Endometrium (tissue), 2 donors: ENCODE measurements around the gene ACSM6.

ENCODE experiments used
- FAIRE-seq: peaks from 2 replicates; lab custom pipeline; 2012; peaks lifted over from hg19 to GRCh38; lab: Jason Lieb, UNC
- donor health status: control.
- donor health status: control.

ACSM6 gene

DNA sequence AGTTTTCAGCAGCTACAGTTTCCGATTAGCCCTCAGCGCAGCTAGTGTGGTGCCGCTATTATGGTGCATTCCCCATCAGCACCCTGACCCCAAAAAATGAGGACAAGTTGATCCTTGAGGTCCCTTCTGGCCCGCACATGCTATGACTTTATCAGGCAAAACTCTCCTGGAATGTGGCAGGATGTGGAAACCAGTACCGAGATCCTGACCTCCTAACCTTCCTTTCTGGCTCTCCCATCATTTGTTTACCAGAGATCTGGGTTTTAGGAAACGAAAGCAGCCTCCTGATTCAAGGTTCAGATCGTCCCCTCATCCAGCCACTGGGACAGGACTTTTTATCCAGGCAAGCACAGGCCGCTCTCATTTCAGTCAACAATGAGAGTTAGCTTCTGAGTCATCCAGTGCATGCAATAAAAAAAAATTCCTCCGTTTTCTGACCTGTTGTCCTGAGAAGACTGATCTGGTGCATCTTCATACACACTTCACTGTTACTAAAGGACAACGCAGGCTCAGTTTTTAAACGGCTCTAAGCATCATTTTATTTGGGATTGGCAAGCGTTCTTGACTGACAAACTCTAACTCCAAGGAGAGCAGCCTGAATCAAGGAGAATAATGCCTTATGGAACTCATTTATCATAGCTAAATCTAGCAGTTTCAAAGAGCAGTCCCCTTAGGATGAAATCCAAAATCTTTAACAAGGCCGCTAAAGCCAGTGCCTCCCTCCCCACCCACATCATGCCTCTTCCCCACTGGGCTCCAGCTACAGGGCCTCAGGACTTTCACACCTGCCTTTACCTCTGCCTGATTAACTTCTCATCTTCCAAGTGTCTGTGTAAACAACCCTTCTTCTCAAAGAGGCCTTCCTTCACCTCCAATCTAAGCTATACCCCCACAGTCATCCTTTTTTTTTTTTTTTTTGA lies 79.6 kb downstream of the ACSM6 start:
- FAIRE-seq = no peak

DNA sequence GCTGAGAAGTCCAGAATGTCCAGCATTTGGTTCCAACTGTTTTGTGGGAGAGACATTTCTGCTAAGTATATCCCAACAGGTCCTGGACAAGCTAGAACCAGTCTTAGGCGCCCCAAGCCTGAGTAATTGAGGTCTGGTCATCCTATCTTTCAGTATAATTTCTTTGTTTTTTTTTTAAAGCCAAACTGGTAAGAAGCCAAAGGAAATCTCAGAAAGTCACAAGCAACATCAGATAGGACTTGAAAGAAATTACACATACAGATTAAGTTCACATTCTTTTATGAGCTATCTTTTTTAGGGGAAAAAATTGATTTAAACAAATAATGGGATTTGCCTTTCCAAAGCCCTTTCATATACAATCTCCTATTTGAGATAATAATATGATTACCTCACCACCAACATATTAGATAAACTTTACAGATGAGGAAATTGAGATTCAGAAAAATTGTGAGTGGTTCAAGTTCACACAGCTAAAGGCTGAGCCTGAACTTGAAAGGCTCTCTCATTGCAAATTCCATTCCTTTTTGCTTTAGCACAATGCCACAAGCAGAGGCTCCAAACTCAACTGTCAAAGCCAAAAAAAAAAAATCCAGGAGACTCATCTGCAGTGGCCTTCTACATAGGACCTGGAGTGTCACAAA lies 81.8 kb downstream of the ACSM6 start:
- FAIRE-seq = no peak

DNA sequence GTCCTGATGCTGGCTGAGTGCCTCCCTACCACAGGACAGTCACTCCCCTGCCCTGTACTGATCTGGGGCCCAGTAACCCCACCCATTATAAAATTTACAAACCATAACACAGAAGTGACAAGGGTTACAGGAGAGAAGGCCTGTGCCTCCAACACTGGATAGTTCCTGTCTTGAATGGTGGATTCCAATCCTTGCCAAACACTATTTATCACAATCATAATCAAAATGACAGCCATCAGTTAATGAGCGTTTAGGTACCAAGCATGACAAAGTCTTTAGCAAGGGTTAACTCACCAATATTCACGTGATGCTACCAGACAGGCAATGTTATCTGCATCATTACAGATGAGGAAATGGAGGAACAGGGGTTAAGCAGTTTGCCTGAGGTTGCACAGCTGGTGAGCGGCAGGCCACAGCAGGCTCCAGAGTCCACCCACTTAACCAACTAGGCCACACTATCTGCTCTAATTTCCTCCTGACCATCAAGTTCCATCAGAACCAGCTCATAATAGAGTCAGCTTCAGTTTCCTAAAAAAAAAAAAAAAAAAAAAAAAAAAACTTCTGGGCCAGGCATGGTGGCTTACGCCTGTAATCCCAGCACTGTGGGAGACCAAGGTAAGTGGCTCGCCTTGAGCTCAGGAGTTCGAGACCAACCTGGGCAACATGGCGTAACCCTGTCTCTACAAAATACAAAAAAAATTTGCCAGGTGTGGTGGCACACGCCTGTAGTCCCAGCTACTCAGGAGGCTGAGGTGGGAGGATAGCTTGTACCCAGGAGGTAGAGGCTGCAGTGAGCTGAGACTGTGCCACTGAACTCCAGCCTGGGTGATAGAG lies 82.5 kb downstream of the ACSM6 start:
- no peak for FAIRE-seq

DNA sequence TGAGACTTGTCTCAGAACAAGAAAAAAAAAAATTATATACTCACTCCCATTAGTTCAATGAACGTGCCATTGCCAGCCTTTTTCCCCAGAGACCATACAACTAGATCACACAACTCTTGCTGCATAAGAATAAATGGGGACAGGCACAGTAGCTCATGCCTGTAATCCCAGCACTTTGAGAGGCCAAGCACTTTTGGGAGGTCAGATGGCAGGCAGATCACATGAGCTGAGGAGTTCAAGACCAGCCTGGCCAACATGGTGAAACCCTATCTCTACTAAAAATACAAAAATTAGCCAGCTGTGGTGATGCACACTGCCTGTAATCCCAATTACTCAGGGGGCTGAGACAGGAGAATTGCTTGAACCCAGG lies 83.1 kb downstream of the ACSM6 start:
- no peak for FAIRE-seq

DNA sequence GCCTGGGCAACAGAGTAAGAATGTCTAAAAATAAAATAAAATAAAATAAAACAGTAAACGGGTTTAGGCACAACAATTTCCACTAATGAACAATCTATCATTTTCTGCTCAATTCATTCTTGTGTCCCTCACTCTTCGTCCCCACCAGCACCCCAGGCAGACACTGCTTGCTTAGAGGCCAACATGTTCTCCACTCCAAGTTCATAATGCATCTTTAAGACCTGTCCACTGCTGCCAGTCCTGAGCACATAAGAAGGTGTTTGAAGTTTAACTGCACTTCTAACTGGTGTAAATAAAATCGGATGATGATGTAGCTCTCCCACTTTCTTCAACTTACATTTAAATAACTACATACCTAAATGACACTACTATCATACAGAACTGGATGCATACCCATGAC lies 83.6 kb downstream of the ACSM6 start:
- no peak for FAIRE-seq
